Measurements from ENCODE around the gene CHRNA9.
"Not testable (repeated sequence)": the region's sequence is repeated elsewhere in the genome, so short reads cannot be mapped to it uniquely, and the experiment has no call there.

The CHRNA9 gene

DNA sequence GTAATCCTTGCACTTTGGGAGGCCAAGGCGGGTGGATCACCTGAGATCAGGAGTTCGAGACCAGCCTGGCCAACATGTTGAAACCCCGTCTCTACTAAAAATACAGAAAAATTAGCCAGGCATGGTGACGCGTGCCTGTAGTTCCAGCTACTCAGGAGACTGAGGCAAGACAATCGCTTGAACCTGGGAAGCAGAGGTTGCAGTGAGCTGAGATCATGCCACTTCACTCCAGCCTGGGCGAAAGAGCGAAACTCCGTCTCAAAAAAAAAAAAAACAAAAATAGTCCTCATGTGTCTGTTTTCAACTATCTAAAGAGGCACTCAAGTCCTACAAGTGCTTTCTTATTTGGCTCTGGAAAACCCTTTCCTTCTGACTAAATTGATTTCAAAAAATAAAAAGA lies 57.1 kb downstream of the CHRNA9 start:
- DNase-seq: not testable (repeated sequence)

DNA sequence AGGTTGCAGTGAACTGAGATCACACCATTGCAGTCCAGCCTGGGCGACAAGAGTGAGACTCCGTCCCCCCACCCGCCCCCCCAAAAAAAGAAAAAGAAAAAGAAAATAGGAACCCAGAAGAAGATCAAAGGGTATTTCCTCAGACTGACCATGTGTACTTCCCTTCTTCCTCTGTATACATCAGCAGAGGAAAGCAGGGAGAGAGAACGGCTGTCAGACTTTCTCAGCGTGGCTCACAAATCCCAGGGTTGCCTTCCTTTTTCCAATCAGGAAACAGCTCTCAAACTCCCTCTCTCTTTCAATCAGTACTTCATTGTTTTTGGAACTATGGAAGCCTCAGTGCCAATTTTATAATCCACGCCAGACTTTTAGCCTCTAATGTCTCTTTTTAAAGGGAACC lies 59.1 kb downstream of the CHRNA9 start:
- no peak for DNase-seq

DNA sequence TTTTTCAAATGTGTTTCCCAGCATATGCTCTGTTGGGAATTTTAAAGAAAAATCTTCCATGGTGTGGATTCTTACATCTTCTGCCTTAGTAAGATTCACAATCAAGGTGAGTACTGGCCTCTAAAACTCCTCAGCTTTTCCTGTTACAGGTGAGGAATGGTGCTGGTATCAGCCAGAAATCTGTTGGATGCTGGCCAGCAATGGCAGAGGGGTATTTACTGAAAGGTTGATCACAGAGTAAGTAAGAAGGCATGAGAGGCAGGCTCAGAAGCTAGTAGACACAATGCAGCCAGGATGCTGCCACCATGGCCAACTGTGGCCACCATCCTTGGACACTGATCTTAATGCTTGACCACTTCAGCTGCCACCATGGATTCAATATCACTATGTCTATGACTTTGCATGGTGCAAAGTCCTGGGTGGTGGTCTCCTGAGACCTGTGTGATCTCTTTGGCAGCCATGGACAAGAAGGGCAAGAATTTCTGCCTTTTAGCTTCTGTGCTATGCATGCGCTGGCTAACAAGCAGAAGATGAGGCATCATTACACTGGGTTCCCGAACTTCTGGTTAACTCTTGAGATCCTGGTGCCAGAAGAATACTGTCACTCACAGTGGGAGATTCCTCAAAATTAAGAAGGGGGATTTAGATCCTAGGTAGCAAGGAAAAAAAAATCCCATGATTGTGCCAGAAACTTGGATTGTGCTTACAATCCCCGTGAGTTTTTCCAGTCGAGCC lies 60.2 kb downstream of the CHRNA9 start:
- DNase-seq: no peak

DNA sequence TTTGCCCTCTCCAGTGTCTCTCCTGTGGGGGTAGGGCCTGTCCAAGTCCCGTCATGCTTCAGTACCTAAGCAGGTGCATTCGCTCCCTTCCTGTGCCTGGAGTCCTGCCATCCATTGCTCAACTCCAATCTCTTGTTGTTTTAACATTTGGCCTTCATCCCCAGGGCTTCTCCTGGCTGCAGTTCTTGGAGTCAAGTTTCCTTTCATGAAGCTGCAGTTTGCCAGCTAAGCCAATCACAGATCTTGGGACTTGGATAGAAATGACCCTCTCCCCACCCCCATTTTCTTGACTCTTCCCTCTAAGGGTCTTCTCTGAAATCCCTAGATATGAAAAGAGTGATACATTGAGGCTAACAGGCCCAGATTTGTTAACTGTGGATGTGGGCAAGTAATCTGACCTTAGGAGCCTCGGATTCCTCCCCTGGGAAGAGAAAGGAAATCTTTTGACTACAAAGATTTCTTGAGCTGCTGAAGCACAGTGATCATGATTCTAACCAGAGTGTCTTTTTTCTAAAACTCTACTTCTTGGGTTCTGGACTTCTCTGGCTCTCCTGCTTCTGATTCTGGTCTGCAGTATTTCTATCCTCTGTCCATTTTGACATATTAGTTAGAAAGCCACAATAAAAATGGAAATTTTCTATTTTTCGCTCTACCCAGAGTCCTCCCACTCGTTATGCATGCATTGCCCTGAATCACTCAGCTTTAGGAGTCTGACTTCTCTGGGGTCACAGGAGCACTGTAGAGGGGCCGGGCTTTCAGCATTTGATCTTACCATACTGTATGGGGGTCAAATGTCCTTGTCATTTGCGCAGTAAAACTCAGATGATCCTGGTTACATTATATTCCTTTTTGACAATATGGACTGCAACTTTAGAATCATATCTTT lies 61.0 kb downstream of the CHRNA9 start:
- DNase-seq: no peak

DNA sequence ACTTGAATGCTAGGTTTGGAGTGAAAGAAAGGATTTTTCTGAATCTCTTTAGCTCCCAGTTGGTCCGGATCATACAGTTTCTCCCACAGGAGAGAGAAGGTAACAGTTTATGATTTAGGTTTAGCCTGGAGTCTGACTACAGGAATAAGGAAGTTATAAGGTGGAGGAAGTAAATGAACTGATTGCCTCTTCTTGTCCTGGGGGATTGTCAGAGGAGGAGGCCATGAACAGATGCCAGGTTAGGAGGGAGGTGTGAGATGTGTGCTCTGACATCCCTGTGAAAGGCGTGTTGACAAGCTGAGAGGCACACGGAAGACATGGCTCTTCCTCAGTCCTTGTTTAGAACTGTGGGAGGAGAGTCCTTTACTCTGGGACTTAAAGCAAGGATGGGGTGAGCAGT lies 64.4 kb downstream of the CHRNA9 start:
- no peak for DNase-seq

DNA sequence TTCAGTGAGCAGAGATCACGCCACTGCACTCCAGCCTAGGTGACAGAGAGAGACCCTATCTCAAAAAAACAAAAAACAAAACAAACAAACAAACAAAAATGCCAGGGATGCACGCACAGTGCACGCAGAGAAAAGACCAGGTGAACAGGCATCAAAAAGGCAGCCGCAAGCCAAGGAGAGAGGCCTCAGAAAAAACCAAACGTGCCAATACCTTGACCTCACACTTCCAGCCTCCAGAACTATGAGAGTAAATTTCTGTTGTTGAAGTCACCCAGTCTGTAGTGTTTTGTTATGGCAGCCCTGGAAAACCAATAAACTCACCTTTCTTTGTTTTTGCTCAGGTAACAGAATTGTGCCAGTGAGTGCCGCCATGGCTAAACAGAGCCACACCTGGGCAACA lies 66.0 kb downstream of the CHRNA9 start:
- DNase-seq: no peak

DNA sequence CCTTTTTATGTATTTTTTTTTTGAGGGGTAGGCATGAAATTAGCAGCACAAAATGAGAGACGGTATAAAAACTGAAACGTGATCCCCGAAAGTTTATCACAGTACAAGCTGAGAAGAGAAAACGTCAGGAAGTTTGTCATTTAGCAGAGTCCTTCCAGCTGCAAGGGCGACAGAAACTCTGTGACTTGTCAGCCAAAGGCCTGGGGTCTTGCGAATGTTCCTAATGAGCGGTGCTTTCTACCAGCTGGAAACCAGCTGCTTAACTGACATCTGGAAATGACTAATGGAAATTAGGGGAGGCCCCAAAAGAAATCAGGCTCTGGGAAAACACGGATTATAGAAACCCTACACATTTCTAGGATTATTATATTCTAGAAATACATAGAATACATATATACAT lies 66.5 kb downstream of the CHRNA9 start:
- DNase-seq: no peak

DNA sequence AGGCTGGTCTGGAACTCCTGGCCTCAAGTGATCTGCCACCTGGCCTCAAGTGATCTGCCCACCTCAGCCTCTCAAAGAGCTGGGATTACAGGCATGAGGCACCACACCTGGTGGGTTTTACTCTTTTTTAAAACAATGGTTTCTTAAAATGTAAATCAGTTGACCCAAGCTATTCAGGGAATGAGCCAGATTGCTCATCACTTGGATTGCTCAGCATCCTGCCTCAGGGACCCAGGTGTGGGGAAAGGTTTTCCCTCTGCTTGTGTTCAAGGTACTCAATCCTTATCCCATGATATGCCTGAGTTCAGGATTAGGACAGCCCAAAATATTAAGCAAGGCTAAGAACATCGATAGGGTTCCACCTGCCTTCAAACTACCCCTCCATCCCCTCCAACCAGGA lies 67.4 kb downstream of the CHRNA9 start:
- no peak for DNase-seq

DNA sequence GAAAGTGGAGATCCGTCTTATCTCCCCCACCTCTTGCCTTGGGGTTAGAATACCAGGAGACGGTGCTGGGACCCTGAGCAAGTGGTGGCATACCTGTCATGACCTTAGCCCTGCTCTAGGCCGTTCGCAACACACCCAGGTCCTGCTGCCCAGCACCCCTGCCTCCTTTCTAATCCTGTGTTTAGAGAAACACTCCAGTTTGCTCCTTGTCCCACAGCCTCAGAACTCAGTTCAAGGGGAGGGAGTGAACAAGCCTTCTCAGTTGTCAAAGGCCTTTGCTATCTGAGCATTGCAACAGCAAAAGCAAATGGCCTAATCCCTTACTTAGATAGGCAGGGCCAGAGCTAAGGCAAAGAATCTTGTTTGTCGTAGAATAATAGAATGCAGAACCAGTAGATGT lies 67.9 kb downstream of the CHRNA9 start:
- no peak for DNase-seq

Data from activated T-cell treated with anti-CD3 and anti-CD28 coated beads, Interleukin-2, amount 50 U/mL, for 1 hour (primary cell).